GM06990 (cell line): ENCODE results near the gene PRUNE2.

Experiments
- DNase-seq: peaks from one replicate; pipeline ENCODE4 v3.0.0-alpha.2; 2011; ENCODE audit not compliant: insufficient read length; ENCODE audit errors: extremely low read depth
- H3K27me3 ChIP-seq: replicated peaks from 2 replicates; pipeline ENCODE4 v1.6.0; 2011; ENCODE audit warnings: low read length; ENCODE audit not compliant: control insufficient read depth, insufficient read depth
- H3K36me3 ChIP-seq: 2 replicates; pipeline ENCODE4 v1.5.1; 2011; ENCODE audit warnings: low read length; ENCODE audit not compliant: control insufficient read depth, insufficient read depth
- H3K4me3 ChIP-seq: replicated peaks from 2 replicates; pipeline ENCODE4 v1.5.1; 2011; ENCODE audit warnings: low read depth, mild to moderate bottlenecking, control low read depth, low read length
- TF ChIP-seq, protein P1 (sequence below): IDR thresholded peaks from 2 replicates; pipeline ENCODE4 v1.5.1; 2011; ENCODE audit warnings: low read length, control low read depth, mild to moderate bottlenecking, inconsistent platforms; ENCODE audit not compliant: insufficient read depth, poor library complexity, severe bottlenecking

PRUNE2 gene

DNA sequence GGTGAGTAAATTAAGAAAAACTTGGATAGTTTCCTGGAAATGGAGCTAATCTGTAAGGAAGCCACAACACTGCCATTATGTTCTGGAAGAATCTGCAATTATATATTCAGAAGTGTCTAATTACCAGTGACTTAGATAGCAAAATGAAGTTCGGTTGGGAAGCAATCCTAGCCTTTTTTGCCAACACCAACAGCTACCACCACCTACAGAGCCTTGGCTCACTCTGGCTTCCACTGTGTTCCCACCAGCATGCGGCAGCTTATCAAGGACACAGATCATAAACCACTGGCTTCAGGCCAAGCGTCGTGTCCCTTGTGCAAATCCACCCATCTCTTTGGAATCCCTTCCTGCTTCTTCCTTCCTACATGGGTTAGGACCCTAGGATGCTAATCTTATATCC is 259.7 kb downstream of the PRUNE2 start:
- Histone ChIP-seq H3K4me3 (no peak overlapping the region), H3K27me3 (no peaks in the 10 kb centered on the region), H3K36me3 (no peaks in the 10 kb centered on the region)
- DNase-seq, result no peak
- TF ChIP-seq, protein P1, sequence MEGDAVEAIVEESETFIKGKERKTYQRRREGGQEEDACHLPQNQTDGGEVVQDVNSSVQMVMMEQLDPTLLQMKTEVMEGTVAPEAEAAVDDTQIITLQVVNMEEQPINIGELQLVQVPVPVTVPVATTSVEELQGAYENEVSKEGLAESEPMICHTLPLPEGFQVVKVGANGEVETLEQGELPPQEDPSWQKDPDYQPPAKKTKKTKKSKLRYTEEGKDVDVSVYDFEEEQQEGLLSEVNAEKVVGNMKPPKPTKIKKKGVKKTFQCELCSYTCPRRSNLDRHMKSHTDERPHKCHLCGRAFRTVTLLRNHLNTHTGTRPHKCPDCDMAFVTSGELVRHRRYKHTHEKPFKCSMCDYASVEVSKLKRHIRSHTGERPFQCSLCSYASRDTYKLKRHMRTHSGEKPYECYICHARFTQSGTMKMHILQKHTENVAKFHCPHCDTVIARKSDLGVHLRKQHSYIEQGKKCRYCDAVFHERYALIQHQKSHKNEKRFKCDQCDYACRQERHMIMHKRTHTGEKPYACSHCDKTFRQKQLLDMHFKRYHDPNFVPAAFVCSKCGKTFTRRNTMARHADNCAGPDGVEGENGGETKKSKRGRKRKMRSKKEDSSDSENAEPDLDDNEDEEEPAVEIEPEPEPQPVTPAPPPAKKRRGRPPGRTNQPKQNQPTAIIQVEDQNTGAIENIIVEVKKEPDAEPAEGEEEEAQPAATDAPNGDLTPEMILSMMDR, result no peak

- no peaks in the 10 kb centered on the region for H3K36me3 ChIP-seq
- no peak for DNase-seq
- TF ChIP-seq, protein P1, result no peak
- H3K27me3 ChIP-seq, result no peaks in the 10 kb centered on the region
- H3K4me3 ChIP-seq, result no peak overlapping the region
Observed at GRCh38 chr9:76644647-76645250, 261.2 kb downstream of the PRUNE2 start.

DNA sequence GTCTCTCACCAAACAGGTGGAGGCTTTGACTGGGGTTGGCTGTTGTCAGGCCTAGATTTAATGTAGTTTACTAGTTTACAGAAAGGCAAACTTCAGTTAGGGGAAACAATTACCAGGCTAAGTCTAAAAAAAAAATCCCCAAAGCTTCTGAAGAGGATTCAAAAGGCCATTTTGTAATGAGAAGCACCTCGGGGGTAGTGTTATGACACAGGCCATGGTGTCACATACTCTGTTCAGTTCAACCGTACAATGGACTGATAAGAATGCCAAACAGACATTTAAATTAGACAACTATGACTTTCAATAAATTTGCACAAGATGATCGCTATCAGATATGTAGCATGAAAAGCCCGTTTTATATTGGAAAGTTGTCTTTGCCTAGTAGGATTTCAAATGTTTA is 261.7 kb downstream of the PRUNE2 start:
- TF ChIP-seq, protein P1, result no peak
- no peak for DNase-seq
- Histone ChIP-seq H3K27me3 (no peaks in the 10 kb centered on the region), H3K4me3 (no peak overlapping the region), H3K36me3 (no peaks in the 10 kb centered on the region)

DNA sequence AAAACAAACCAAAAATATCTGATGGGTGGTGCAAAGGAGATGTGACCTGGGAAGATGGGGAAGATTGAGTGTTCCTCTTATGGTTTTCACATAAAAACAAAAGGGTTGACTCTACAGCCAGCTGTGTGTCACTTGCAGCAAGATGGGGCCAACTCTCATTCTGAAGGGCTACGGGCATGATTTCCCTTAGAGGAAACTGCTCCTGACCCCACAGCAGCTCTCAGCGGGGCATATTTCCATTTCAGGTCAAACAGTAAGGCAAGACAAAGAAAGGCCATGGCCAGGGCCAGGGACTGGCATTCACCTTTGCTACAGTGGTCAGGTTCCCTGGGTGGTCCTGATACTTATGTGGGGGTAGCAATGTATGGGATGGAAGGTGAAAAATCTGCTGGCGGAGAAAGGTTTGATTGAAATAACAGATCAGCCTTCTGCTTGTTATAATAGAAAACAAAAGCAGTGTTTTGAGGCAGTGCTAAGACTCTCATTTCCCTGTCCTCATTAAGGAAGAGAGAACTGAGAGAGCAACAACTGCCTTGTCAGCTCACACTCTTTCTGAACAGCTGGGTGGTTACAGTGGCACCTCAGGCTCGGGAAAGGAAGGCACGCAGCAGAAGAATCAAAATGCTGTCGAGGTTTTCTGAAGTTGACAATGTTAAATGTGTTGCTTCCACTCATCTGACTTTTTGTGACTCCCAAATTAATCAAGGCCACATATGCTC is 262.4 kb downstream of the PRUNE2 start:
- Histone ChIP-seq H3K36me3 (no peaks in the 10 kb centered on the region), H3K27me3 (no peaks in the 10 kb centered on the region), H3K4me3 (peak overlapping the region; percentile 16; the same call in 1 of the 2 replicates)
- peak; percentile 46 for DNase-seq
- TF ChIP-seq, protein P1, result no peak

- DNase-seq, result no peak
- no peaks in the 10 kb centered on the region for H3K27me3 ChIP-seq
- no peaks in the 10 kb centered on the region for H3K36me3 ChIP-seq
- TF ChIP-seq, protein P1, result no peak
- H3K4me3 ChIP-seq, result no peak overlapping the region
Observed at GRCh38 chr9:76642701-76643209, 263.2 kb downstream of the PRUNE2 start.
